Muscle layer of duodenum (tissue), 2 donors: ENCODE data around the gene NTHL1.

ENCODE experiments used
- H3K27ac ChIP-seq: one replicate; pipeline ENCODE4 v1.7.0; 2013; ENCODE audit warnings: mild to moderate bottlenecking, low read length
- H3K27me3 ChIP-seq: one replicate; pipeline ENCODE4 v1.7.0; 2013; ENCODE audit warnings: low read depth, mild to moderate bottlenecking, control low read depth, low read length
- H3K36me3 ChIP-seq, 2 donors: one replicate each; pipeline ENCODE4 v1.7.0; 2013; ENCODE audit warnings: low read length in 2 of 2, control low read depth in 1 of 2, mild to moderate bottlenecking in 1 of 2; ENCODE audit not compliant: insufficient read depth in 2 of 2, control insufficient read depth in 1 of 2
- H3K4me1 ChIP-seq, 2 donors: one replicate each; pipeline ENCODE4 v1.7.0; 2013; ENCODE audit warnings: low read length in 2 of 2, mild to moderate bottlenecking in 2 of 2, control low read depth in 1 of 2, moderate library complexity in 1 of 2; ENCODE audit not compliant: insufficient read depth in 2 of 2, control insufficient read depth in 1 of 2
- H3K4me3 ChIP-seq, 2 donors: one replicate each; pipeline ENCODE4 v1.7.0; 2013; ENCODE audit warnings: low read length in 2 of 2, low read depth in 1 of 2, mild to moderate bottlenecking in 1 of 2
- H3K9me3 ChIP-seq, 2 donors: one replicate each; pipeline ENCODE4 v1.7.0; 2013; ENCODE audit warnings: low read length in 2 of 2, control low read depth in 1 of 2, mild to moderate bottlenecking in 1 of 2; ENCODE audit not compliant: control insufficient read depth in 1 of 2
- donor health status: healthy.

Gene NTHL1

DNA sequence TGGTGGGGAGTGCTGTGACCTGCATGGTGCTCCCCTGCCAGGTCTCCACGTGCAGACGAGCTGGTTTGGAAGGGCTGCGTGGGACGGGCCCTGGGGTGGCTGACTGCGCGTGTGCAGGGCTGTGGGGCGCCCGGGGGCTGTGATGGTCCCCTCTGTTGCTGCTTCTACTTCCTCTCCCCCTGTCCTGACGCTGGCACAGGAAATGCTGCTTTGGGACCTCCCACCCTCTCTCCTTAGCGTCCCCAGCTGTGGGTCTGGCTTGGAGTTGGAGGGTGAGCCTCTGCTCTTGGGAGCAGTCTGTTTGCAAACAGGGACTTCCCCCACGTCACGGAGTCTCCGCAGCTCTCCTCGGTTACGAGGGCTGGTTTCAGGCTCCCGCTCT, 35.3 kb upstream of the NTHL1 start:
- H3K36me3 ChIP-seq, result peaks cover 0 to 88% of the 10 kb centered on the region in 2 donors
- H3K4me1 ChIP-seq, result peaks cover 0 to 29% of the 10 kb centered on the region in 2 donors
- H3K27ac ChIP-seq, result no peak overlapping the region
- no peaks in the 10 kb centered on the region for H3K27me3 ChIP-seq
- H3K9me3 ChIP-seq, result no peaks in the 10 kb centered on the region
- no peak overlapping the region for H3K4me3 ChIP-seq

DNA sequence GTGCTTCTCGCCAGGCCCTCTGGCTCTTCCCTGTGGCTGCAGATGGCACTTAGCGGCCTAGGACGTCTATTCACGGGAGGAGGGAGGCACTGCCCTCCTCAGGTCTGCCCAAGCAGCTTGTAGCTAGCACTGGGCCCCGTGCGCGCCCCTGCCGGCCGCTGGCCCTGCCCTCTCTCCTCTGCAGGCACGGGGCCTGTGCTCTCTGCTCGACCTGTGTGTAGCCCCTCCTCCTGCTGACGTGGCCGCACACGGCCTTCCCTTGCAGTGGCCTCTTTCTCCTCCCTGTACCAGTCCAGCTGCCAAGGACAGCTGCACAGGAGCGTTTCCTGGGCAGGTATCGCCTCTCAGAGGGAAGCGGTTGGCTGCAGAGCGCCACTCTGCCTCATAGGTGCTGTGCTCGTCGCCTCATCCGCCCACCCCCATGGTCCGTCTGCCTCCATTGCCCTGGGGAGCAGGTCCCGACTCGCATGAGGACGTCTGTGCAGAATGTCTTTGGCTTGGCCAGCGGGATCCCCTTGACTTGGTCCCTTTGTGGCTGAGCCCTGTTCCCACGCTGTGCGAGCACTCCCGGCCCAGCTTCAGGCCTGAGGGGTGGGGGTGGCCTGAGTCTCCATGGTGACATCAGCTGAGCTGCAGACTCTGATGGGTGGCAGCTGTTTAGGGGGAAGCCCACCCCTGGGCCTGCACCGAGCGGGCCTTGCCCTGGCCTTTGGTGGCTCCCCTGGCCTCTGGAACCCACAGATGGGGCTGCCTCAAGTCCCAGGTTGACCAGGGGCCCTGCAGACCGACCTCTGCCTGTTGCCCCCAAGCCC, 34.7 kb upstream of the NTHL1 start:
- Histone ChIP-seq H3K36me3 (peaks cover 1 to 86% of the 10 kb centered on the region in 2 donors), H3K4me3 (no peak overlapping the region), H3K4me1 (peaks cover 0 to 29% of the 10 kb centered on the region in 2 donors), H3K27ac (no peak overlapping the region), H3K9me3 (no peaks in the 10 kb centered on the region), H3K27me3 (no peaks in the 10 kb centered on the region)

DNA sequence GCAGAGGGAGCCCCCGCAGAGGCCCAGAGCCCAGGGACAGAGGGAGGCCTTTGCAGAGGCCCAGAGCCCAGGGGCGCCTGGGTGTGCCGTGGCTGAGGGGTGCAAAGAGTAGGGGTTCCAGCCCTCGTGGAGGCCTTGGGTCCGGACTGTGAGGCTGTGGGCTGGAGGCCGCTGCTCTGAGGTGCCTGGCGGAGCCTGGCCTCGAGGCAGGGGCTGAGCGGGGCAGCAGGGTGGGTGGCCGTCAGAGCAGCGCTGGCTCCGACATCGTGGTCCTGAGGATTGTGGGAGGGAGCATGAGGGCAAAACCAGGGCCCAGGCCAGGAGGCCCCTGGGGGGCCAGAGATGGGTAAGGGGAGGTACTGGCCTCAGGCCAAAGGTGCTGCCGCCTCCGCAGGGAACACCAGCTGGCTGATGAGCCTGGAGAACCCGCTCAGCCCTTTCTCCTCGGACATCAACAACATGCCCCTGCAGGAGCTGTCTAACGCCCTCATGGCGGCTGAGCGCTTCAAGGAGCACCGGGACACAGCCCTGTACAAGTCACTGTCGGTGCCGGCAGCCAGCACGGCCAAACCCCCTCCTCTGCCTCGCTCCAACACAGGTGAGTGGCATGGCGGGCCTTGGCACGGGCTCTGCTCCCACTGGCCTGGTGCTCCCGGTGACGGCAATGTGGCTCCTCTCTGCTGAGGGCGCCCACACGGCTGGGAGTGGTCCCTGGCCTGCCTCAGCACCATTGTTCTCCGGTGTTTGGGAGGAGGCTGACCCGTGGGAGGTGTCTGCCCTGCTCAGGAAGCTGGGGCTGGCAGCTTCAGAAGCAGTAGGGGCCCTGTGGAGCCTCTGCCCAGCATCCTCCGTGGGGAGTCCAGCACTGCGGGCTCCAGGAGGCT, 33.8 kb upstream of the NTHL1 start:
- Histone ChIP-seq H3K9me3 (no peaks in the 10 kb centered on the region), H3K27me3 (no peaks in the 10 kb centered on the region), H3K27ac (no peak overlapping the region), H3K4me1 (peaks cover 0 to 29% of the 10 kb centered on the region in 2 donors), H3K36me3 (peaks cover 7 to 86% of the 10 kb centered on the region in 2 donors), H3K4me3 (no peak overlapping the region)

- Histone ChIP-seq H3K4me3 (no peak overlapping the region), H3K4me1 (peaks cover 0 to 29% of the 10 kb centered on the region in 2 donors), H3K36me3 (peaks cover 7 to 86% of the 10 kb centered on the region in 2 donors)
These were observed 32.4 kb upstream of the NTHL1 start for GRCh38 chr16:2079991-2080390.

DNA sequence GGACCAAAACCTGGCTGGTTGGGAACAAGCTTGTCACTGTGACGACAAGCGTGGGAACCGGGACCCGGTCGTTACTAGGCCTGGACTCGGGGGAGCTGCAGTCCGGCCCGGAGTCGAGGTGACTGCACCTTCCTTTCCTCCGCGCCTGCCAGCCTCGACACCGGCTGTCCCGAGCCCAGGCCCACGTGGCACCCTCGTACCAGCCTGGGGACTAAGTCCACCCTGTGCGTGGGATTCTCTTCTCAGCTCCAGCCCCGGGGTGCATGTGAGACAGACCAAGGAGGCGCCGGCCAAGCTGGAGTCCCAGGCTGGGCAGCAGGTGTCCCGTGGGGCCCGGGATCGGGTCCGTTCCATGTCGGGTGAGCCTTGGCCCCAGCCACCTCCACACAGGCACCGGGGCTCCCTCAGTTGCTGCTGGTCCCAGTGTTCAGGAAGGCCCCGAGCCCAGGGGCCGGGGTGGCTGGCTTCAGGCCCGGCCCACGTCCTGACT, 31.7 kb upstream of the NTHL1 start:
- Histone ChIP-seq H3K4me1 (peaks cover 0 to 29% of the 10 kb centered on the region in 2 donors), H3K9me3 (no peaks in the 10 kb centered on the region), H3K27ac (no peak overlapping the region), H3K36me3 (peaks cover 8 to 85% of the 10 kb centered on the region in 2 donors), H3K27me3 (no peaks in the 10 kb centered on the region), H3K4me3 (no peak overlapping the region)

More at GRCh38 chr16:2079991-2080390, 32.4 kb upstream of the NTHL1 start:
- no peaks in the 10 kb centered on the region for H3K9me3 ChIP-seq
- H3K27ac ChIP-seq, result no peak overlapping the region
- H3K27me3 ChIP-seq, result no peaks in the 10 kb centered on the region

GRCh38 chr16:2078691-2079090, 31.1 kb upstream of the NTHL1 start:
- Histone ChIP-seq H3K27me3 (no peaks in the 10 kb centered on the region), H3K4me1 (peaks cover 0 to 30% of the 10 kb centered on the region in 2 donors), H3K36me3 (peaks cover 14 to 91% of the 10 kb centered on the region in 2 donors), H3K4me3 (no peak overlapping the region), H3K27ac (no peak overlapping the region), H3K9me3 (no peaks in the 10 kb centered on the region)

DNA sequence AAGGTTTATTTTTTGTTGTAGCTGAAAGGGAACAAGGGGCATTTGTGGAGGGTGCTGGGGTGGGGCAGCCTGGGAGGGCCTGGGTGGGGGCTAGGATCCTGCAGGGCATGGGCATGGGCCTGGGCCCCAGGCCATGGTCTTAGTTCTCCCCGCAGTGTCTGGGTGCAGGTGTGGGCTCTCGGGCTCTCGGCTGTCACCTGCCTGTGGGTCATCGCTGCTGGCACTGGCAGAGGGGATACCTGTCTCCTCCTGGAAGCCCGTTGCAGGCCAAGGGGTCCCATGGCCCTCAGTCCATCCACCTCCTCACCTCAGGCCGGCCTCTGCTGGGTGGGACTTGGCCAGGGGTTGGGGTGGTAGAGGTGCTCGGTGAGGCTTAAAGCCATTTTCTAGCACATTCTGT, 30.5 kb upstream of the NTHL1 start:
- Histone ChIP-seq H3K4me1 (peaks cover 0 to 25% of the 10 kb centered on the region in 2 donors), H3K27me3 (no peaks in the 10 kb centered on the region), H3K27ac (no peak overlapping the region), H3K9me3 (no peaks in the 10 kb centered on the region), H3K36me3 (peaks cover 20 to 91% of the 10 kb centered on the region in 2 donors), H3K4me3 (no peak overlapping the region)

DNA sequence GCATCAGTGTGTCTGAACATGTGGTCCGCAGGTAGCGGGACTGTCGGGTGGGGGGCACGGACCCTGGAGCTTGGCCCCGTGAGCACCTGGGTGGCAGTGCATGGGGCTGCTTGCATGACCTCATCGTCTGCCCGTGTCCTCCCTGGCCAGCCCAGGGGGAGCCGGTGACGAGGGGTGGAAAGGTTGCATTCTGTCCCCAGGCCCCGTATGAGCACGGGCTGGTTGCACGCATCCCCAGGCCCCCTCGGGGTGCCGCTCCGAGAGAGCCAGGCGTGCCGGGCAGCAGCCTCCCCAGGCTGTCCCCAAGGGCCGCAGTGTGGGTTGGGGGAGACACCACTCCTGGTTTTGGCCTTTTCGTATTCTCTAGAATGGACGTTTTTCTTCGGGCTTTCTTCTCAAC, 30.1 kb upstream of the NTHL1 start:
- peaks cover 24 to 91% of the 10 kb centered on the region in 2 donors for H3K36me3 ChIP-seq
- H3K4me1 ChIP-seq, result peaks cover 0 to 21% of the 10 kb centered on the region in 2 donors
- H3K9me3 ChIP-seq, result no peaks in the 10 kb centered on the region
- H3K27ac ChIP-seq, result no peak overlapping the region
- H3K4me3 ChIP-seq, result no peak overlapping the region
- no peaks in the 10 kb centered on the region for H3K27me3 ChIP-seq

GRCh38 chr16:2077016-2077415, 29.4 kb upstream of the NTHL1 start:
- H3K4me1 ChIP-seq, result peaks cover 0 to 15% of the 10 kb centered on the region in 2 donors
- no peaks in the 10 kb centered on the region for H3K9me3 ChIP-seq
- no peaks in the 10 kb centered on the region for H3K27me3 ChIP-seq
- H3K27ac ChIP-seq, result no peak overlapping the region
- peaks cover 26 to 91% of the 10 kb centered on the region in 2 donors for H3K36me3 ChIP-seq
- no peak overlapping the region for H3K4me3 ChIP-seq

DNA sequence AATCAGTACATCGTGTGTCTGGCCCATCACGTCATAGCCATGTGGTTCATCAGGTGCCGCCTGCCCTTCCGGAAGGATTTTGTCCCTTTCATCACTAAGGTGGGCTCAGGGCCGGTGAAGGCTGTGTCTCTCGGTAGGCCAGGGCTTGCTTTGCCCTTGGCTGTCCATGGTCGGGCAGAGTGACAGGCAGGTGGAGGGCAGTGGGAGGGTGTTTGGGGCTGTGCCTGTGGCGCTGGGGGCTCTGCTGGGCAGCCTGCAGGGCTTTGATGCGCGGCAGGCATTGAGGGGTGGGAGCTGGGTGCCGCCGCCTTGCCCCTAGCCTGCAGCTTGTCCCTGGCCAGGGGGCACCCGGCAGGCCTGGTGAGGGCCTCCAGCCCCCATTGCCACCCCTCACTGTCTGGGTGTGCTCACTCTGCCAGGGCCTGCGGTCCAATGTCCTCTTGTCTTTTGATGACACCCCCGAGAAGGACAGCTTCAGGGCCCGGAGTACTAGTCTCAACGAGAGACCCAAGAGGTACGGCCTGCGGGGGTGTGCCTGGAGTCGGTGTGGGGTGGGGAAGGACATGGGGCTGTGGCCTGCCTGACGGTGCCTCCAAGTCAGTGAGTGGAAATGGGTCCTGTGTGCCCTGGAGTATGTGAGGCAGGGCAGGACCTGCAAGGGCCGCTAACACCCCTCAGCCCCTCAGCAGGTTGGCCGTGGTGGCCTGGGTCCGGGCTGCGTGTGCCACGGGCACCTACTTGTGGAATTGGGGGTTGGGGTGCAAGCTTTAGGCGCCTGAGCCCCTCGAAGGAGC, 28.6 kb upstream of the NTHL1 start:
- Histone ChIP-seq H3K27me3 (no peaks in the 10 kb centered on the region), H3K4me1 (peaks cover 0 to 9% of the 10 kb centered on the region in 2 donors), H3K36me3 (peaks cover 26 to 91% of the 10 kb centered on the region in 2 donors), H3K9me3 (no peaks in the 10 kb centered on the region), H3K27ac (no peak overlapping the region), H3K4me3 (no peak overlapping the region)
